NCI-H187 (cell line): ENCODE results near the gene LRP2BP.
"Not testable (repeated sequence)": the region's sequence is repeated elsewhere in the genome, so short reads cannot be mapped to it uniquely, and the experiment has no call there.

Source experiments
- DNase-seq, 2 experiments: peaks; one replicate each; lab custom pipeline; 2025; lab: John Stamatoyannopoulos, UW

The LRP2BP gene

DNA sequence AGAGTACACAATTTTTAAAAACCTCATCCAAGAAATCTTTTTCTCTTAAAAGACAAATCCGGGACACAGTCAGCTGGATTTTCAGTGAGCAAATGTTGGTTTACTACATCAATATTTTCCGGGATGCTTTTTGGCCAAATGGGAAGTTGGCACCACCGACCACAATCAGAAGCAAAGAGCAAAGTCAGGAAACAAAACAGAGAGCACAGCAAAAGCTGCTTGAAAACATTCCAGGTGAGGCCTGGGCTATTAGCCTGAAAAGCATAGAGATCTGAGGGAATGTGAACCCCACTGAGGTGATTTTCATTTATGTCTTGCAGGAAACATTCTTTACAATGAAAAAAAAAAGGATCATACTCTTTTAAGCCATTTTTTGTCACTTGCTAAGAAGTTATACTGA lies 33.9 kb downstream of the LRP2BP start:
- DNase-seq, result no peak

DNA sequence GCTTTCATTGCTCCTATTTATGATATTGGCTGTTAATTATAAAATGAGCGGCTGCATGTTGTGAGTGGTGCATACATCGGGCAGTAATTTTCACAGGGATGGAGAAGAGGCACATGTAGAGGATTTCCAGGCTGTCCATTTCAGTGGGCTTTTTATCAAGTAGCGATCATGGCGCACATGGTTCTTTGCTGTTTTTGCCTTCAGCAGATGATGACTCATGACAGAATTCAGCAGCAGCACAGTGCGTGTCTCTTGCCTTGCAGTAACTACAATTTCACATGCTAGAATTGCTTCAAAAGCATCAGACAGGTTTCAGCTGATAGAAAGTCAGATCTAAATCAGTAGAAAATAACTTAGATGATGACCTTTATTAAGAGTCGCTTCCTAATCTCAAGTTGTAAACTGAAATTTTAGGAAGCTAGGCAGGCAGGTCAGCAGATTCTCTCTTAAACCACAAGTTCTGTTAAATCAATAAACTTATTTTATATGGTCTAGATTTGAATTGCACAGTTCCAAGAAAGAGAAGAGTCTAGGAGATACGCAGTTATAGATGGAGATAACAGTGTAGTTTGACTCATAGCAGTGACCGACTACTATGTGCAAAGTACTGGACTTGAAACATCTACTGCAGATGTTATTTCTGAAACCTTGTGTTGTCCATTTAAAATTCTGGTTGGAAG lies 35.8 kb downstream of the LRP2BP start:
- DNase-seq, result no peak

DNA sequence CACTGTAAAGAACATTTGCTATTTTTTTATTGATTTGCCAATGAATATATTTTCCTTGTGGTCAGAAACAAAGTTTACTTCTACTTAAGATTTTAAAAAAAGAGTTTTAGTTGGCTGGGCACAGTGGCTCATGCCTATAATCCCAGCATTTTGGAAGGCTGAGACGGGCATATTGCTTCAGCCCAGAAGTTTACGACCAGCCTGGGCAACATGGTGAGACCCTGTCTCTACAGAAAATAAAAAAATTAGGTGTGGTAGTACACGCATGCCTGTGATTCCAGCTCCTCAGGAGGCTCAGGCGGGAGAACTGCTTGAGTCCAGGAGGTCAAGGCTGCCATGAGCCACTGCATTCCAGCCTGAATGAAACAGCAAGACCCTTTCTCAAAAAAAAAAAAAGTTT lies 36.8 kb downstream of the LRP2BP start:
- DNase-seq, result no peak

DNA sequence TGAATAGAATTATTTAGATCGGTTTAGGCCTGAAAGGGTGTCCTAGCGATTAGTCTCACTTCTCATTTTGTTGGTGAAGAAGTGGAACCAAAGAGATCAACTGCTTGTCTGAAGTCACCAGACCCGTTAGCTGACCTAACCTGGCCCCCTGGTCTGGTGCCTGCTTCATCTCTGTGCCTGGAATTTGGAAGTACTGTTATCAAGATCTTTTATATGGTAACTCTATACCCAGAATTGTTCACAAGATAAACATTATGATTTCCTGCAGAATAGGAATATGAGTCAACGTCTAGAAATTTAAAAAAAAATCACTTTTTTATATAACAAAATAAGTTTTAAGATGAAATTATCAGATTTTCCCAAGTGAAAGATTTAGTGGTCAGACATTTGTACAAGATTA lies 37.2 kb downstream of the LRP2BP start:
- no peak for DNase-seq

DNA sequence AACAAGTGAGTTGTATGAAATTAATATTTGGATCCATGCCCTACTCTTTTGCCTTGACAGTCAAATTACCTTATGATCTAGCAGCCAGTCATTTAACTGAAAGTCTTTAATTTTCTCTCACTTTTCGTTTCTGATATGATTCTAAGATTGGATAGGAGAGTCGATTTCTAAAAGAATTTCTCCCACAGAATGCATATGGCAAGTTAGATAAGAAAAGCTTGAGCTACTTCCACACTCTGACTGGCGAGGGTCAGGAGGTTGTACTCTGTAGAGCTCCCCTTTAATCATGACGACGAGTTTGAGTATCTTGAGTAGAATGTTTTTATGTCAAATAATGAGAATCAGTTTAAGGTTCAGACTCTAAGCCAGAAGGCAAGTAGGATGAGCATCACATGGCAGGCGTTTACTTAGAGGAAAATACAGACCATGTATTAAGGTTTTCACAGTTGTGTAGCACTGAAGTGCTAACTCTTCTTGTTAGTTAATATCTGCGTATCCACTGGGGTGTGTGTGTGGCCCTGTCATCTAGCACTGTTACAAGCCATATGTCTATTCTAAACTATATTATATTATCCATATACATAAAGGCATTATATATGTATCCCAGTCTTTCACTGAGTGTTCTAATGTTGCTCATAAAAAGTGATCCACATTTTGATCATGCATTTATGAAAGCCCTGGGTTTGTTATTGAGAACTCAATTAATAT lies 37.8 kb downstream of the LRP2BP start:
- DNase-seq, result no peak

DNA sequence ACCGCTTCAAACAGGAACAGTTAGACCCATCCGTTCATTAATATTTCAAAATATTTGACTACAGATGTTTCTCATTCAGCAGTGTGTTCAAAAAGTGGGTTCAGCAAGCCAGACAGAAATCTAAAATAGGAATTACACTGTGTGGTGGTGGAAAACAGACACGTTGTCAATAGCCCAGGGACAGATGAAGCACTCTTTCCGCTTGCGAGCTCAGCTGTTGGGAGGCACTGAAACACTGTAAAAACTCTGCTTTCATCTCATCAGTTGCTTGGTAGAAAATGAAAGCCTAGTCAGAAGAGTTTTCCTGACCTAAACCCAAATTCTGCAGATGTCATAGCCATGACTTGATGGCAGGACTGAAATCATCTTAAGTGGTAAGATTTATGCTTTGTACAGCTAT lies 38.5 kb downstream of the LRP2BP start:
- DNase-seq, result no peak

DNA sequence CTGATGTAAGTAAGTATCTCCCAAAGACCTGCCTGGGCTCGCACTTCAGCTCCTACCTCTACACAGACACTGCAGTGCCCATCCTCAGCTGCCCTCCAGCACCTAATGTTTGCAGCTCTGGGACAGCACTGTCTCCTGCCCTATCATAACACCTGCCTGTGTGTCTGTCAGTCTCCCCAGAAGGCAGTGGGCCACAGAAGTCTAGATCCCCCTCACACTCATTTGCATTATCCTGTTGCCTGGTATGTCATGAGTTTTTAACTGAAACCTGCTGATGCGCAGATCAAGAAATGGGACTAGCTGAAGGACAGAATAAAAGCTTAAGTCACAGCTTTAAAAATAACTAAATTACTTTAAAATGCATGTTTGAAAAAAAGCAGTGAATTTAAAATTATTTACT lies 43.0 kb downstream of the LRP2BP start:
- DNase-seq, result no peak

DNA sequence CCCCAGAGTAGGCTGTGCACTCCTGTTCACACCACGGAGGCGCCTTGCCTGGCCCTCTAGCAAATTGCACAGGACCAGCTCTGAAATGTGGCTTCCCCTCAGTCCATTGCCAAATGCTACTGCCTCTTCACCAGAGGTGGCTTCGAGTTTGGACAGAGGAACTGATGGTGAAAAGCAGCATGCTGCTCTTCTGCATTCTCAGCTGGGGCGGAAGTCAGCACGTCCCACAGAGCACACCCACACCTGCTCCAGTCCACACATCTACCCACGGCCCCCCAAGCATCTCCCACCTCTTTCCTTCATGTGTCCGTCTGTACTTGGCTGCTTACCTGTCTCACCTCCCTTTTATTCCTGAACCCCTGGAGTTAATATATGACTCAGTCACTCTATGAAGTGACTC lies 43.5 kb downstream of the LRP2BP start:
- DNase-seq, result no peak

DNA sequence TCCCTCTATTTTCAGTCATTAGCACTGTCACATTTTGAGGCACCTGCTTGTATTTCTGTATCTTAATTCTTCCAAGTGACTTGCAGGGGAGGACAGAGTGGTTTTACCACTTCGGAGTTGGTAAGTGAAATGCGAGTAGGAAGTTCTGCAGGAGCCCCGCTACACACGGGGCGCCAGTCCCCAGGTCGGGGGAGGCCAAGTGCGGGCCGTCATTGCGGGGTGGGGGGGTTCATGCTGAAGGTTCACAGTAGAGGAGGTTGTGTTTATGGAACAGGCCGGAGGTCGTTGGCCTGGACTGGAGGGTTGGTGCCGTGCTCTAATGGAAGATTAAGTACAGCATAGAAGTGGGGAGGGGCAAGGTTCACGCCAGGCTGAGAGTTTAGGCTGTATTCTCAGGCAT lies 44.0 kb downstream of the LRP2BP start:
- DNase-seq, result no peak

DNA sequence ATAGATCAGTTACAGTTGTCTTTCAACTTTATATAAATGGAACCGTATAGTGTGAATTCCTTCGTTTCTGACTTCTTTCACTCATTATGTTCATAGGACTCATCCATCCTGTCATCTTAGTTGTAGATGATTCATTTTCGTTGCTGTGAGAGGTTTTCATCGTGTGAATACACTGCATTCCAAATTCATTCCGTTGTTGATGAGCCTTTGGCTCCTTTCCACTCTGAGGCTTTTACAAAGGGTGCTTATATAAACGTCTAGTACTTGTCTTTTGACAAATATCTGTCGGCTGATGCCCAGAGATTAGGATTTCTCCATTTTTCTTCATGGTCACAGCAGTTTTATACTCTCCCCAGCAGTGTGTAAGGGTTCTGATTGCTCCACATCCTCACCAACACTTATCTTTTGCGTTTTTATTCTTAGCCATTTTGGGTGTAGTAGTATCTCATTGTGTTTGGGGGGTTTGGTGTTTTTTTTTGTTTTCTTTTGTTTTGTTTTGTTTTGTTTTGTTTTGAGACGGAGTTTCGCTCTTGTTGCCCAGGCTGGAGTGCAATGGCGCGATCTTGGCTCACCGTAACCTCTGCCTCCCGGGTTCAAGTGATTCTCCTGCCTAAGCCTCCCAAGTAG lies 48.6 kb downstream of the LRP2BP start:
- DNase-seq, result no peak

DNA sequence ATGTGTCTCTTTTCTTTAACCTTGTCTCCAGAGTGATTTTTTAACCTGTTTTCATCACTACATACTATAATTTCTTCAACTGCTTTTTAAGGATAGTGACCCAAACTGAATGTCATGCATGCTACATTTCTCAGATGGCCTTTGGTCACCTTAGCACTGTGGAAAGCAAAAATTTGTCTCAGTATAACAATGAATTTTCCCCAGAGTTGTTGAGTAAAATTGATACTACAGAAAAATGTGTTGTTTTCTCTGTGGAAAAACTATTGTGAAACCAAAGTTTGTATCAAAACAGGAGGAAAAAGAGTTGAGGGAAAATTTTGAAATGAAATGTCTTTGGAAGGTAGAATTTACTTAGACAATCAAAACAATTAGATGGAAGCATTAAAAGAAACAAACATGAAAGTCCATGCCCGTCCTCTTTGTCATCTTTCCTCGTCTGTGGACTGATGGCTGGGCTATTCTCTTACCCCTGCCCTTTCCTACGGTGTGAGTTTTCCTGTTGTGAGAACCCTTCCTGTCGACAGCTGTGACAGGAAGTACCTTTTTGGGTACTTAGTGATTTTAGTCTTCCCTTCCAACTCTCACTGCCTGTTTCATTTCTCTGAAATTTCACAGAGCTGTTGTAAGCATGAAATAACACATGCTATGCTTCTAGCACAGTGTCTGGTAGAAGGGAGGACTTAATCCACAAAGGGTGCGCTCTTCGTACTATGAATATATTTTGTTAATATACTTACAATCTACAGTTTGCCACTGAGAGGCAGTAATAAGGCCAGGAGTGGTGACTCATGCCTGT lies 50.8 kb downstream of the LRP2BP start:
- no peak for DNase-seq

DNA sequence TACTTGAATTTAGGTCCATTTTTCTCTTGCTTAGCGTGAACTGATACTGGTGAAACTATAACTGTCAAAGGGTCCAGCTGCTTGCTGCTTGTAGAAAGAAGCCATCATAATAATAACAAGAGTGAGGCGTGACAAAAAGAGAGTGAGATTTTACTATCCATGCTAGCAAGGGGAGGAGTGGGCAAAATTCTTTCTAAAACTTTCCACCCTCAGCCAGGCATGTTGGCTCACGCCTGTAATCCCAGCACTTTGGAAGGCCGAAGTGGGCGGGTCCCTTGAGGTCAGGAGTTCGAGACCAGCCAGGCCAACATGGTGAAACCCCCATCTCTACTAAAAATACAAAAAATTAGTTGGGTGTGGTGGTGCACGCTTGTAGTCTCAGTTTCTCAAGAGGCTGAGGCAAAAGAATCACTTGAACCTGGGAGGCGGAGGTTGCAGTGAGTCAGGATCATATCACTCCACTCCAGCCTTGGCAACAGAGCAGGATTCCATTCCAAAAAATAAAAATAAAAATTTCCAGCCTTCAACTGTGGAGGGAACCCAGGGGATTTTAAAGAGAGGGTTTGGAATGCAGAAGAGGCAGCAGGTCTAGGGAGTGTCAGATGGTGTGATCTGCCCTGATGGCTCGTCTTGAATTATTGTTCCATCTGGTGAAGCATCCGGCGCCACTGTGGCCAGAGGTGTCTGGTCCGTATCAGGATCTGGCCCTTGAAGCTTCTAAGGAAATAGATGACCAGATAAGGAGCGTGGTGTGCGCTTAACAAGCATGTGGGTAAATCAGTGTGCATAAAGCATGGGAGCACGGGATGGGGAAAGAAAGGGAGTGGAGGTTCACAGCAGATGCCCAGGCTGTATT lies 51.8 kb downstream of the LRP2BP start:
- DNase-seq, result no peak

DNA sequence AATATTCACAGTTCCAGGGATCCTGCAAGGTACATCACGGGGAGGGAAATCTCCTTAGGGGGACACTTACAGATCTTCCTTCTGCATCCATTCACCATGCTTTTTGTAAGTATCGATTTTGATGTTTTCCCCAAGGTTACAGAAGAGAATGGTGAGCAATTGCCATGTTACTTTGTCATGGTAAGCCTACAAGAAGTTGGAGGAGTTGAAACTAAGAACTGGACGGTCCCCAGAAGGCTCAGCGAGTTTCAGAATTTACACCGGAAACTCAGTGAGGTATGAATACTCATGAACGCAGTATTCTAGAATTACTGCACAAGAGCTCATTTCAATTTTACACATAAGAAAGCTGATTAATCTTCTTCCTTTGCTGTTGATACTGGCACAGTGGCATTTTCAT lies 53.9 kb downstream of the LRP2BP start:
- DNase-seq, result no peak

DNA sequence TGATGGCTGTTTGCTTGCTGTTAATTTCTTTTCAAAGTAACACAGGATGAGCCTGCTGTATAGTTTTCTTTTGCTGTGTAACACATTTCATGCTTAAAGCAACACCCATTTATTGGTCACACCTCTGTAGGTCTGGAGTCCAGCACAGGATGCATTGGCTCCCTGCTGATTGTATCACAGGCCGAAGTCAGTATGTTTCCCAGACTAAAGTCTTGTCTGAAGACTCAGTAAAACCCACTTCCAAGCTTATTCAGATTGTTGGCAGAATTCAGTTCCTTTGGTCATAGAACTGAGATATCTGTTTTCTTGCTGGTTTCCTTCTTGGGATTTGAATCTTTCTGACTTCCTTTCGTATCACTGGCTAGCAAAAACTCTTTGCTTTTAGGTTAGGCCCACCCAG lies 54.3 kb downstream of the LRP2BP start:
- no peak for DNase-seq

DNA sequence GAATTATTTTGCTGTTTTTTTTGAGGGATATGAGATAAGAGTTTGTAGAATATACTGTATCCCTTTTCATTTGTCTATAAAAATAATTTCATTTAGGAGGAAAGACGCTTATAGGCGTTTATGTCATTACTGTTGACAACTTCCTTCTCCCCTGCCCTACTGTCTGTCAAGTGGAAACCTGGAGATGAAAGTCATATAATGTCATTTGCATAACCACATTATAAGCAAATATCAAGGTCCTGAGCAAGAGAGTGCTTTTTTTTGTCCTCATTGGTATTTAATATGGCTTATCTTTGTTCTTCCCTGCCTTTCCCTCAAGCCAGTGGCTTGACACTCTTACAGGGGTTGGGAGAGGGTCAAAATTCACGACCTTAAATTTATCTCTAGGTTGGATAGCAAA lies 55.8 kb downstream of the LRP2BP start:
- DNase-seq, result no peak

DNA sequence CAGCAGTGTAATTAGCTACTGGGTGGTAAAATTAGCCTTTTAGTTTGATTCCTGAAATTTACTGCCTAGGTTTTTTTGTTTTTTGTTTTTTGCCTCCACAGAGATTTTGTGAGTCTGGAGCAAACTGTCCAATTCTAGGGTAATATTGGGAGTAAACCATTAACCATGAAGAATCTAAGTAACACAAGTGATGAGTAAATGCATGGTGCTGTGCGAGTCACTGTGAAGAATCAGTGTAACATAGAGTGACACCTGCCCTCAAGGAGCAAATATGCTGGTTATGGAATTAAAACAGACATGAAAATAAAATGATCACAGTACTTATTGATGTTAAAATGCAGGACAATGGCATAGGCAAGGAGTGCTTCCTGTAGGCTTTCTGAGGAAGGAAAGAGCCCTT lies 60.1 kb downstream of the LRP2BP start:
- DNase-seq, result no peak

DNA sequence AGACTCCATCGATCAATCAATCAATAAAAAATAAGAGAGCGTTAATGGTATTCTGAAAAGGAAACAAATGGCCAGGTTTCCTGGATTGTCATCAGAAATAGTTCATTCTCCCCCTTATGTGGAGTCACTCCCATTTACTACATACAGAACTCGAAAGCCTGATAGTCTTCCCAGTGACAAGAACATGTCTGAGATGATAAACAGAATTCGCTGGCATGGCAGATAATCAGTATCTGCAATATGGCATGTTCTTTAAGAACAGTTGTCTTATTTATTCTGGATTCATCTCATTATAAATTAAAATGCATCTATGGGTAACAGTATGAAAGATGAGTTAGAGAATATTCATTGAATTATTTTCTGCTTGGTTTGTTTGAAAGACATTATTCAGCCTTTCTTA lies 61.4 kb downstream of the LRP2BP start:
- no peak for DNase-seq

DNA sequence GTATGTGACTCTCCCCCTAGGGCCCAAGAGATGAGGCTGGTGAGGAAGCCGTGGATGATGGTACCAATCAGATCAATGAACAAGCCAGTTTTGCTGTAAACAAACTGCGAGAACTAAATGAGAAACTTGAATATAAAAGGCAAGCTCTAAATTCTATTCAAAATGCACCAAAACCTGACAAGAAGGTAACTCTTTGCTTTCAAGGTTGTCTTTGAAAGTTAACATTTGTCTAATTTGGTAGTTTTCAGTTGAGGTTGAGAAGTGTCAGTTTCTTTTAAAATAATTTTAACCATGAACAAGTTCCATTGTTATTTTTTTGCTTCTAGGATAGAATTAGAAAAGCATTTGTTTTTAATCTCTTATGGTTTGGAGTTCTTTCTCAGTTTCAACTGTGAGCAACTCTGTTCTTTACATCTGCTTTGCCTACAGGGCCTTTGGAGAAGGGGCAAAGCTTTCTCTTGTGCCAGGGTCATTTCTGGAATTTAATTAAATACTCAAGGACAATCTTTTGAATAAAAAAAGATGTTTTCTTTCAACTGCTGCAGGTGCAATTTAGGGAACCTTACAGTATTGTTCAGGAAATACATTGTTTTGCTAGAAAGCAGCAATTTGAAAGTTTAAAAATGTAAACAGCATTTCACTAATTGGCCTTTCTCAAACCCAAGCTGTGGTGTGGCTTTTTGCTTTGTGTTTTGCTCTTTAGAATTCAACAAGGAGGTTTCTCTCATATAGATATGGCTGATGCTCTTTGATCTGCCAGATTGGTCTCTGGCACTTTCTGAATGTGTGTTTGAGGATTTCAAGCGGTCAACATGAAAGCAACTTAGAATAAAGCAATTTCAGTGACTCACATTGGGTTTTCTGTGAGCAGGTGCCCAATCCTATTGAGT lies 62.9 kb downstream of the LRP2BP start:
- no peak for DNase-seq

DNA sequence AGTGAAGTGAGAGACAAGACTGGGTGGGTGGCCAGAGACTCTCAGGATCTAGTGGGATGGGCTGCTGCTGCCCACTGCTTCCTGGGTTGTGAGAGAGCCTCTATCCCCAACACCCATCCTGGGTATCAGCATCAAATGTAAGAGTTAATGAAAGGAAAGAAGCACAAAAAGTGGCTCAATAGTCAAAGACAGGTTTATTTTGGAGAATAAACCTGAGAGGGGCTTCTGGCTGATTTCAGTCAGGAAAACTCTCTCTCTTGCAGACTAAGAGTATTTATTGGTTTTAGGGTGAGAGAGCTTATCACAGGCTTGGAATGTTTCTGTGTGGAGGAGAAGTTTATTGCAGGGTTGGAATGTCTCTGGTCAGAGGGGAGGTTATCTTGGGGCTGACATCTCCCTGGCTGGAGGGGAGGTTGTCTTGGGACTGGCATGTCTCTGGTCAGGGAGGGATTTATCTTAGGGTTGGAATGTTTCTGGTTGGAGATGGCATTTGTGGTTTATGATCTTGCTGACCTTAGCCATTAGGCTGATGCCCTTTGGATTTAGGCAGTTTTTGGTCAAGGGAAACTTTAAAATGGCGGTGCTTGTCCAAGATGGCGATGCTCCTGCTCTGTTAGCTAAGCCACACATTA lies 65.7 kb downstream of the LRP2BP start:
- not testable (repeated sequence) for DNase-seq

DNA sequence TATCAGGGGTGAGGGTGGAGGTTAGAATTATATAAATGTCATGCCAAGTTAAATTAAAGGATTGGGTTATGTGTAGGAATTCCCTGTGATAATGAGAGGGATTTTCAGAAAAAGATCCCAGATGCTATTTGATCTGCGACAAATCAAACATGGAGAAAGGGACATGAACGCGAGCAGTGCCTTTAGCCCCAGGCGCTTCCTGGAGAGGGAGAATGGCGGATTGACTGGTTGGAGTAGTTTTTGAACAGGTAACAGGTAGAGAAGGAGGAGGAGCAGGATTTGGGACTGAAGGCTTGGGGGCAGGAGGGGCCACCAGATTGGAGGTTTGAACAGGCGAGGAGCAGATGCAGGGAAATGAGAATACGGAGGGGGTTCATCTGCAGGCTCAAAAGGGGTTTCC lies 67.1 kb downstream of the LRP2BP start:
- DNase-seq, result no peak
